ENCODE data around the gene CRTC1.

CRTC1 gene

GRCh38 chr19:18654469-18654868 is 29.0 kb upstream of the CRTC1 start:
- DNase-seq, result no peak

GRCh38 chr19:18655173-18655844 is 28.2 kb upstream of the CRTC1 start:
- no peak for DNase-seq

- no peak for DNase-seq
These were observed 27.0 kb upstream of the CRTC1 start for GRCh38 chr19:18656337-18657086.

GRCh38 chr19:18657590-18658365 is 25.7 kb upstream of the CRTC1 start:
- DNase-seq, result no peak

GRCh38 chr19:18658366-18658855 is 25.1 kb upstream of the CRTC1 start:
- DNase-seq, result no peak

DNA sequence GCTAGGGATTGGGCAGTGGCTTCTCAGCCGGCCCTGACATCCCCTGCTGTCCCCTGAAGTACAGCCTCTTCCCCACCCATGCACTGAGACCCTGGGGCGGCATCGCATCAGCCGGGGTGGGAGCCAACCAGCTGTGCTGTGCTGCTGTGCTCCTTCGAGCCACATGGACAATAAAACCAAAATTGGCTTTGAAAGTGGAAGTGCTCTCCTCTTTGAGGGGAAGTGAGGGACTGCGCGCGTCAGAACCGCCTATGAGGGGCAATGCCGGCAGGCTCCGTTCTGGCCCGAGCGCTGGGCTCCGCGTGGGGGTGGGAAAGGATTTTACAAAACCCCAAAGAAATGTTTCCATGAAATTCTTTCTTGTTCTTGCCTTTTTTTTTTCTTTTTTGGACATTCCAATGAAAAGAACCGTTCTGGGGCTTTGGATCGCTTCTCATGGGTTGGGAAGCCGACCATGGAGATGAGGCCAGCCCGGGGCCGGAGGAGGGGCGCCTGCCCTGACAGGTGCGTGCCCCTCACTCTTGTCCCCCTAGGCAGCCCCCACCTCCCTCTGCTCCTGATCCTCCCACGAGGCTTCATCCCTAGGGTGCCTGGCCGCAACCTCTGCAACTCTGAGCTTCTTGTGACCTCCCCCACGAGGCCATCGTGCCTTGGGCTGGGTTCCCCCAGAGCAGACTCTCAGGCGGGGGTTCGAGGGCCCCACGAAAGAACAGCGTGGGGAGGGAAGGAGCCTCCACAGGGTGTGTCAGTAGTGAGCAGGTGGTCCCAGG is 24.0 kb upstream of the CRTC1 start:
- DNase-seq, result no peak

GRCh38 chr19:18660051-18660910 is 23.2 kb upstream of the CRTC1 start:
- DNase-seq, result no peak

GRCh38 chr19:18660939-18661670 is 22.4 kb upstream of the CRTC1 start:
- DNase-seq, result no peak

GRCh38 chr19:18662972-18663732 is 20.3 kb upstream of the CRTC1 start:
- DNase-seq, result no peak

DNA sequence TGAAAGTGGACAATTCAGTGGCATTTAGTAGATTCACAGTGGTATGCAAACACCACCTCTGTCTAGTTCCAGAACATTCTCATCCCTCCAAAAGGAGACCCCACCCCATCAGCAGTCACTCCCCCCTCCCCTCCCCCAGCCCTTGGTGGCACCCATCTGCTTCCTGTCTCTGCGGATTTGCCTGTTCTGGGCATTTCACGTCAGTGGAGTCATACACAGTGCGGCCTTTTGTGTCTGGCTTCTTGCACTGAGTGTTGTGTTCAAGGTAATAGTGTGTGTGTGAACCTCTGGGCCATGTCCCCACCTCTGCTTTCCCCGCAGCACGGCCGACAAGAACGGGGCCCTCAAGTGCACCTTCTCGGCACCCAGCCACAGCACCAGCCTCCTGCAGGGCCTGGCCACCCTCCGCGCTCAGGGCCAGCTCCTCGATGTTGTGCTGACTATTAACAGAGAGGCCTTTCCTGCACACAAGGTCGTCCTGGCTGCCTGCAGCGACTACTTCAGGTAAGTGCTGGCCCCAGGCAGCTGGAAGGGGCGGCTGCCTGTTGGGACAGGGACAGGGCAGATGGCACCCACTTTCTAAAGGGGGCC is 19.4 kb upstream of the CRTC1 start:
- no peak for DNase-seq

DNA sequence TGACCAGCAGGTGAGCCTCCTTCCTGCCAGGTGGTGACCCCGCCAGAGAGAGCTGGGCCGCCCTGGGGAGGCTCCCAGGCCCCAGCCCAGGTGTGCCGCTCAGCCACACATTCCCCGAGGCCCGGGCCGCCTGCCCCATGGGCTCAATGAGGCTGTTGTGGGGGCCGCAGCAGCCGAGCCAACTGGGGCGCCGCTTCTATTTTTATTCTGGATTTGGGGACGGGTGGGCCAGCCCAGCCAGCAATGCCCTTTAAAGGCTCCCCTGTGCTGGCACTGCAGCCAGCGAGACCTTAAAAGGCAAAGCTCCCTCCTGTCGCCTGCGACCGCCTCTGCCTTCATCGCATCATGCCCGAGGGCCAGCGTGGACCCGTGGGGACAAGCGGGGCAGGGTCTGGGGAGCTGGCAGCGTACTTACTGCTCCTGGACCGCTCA is 17.7 kb upstream of the CRTC1 start:
- no peak for DNase-seq

GRCh38 chr19:18666317-18666716 is 17.2 kb upstream of the CRTC1 start:
- no peak for DNase-seq

DNA sequence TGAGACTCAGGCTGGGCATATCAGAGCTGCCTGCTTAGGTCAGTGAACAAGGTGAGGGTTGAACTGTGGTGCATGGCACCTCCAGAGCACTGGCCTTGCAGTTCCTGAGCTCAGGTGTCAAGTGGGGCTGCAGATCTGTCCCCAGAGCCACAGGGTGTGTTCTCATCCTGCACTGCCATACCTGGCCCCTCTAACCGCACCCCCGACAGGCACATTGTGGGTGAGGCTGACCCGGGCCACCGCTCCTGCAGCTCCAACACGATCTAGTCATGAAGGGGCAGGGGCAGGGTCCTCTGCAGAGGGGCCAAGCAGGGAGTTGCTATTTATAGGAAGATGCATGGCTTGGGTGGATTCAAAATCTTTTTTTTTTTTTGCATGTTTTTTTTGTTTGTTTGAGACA is 16.7 kb upstream of the CRTC1 start:
- DNase-seq, result no peak

DNA sequence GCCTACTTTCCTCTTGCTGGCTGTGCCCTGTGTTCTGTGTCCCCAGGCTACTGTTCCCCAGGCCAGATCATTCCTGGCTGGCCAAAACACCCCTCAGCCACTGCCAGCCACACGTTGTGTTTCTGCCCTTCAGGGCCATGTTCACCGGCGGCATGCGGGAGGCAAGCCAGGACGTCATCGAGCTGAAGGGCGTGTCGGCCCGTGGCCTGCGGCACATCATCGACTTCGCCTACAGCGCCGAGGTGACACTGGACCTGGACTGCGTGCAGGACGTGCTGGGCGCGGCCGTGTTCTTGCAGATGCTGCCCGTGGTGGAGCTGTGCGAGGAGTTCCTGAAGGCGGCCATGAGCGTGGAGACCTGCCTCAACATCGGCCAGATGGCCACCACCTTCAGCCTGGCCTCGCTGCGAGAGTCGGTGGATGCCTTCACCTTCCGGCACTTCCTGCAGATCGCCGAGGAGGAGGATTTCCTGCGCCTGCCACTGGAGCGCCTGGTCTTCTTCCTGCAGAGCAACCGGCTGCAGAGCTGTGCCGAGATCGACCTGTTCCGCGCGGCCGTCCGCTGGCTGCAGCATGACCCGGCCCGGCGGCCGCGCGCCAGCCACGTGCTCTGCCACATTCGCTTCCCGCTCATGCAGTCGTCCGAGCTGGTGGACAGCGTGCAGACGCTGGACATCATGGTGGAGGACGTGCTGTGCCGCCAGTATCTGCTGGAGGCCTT is 15.8 kb upstream of the CRTC1 start:
- no peak for DNase-seq

GRCh38 chr19:18668252-18668631 is 15.2 kb upstream of the CRTC1 start:
- no peak for DNase-seq

GRCh38 chr19:18668744-18669523 is 14.5 kb upstream of the CRTC1 start:
- DNase-seq, result no peak

DNA sequence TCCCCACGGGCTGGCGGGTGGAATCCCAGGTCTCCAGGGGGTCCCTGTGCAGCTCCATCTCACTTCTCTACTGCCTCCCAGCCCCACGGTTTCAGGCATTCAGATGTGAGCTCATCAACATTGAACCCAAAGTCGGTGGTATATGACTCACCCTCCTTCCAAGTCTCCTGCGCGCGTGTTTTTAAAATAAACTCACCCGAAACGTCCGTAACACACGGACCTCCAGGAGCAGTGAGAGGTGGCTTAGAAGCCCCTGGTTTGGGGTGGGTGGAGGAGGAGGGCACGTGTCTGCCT is 14.0 kb upstream of the CRTC1 start:
- no peak for DNase-seq

- no peak for DNase-seq
These were observed 13.6 kb upstream of the CRTC1 start for GRCh38 chr19:18669883-18670282.

DNA sequence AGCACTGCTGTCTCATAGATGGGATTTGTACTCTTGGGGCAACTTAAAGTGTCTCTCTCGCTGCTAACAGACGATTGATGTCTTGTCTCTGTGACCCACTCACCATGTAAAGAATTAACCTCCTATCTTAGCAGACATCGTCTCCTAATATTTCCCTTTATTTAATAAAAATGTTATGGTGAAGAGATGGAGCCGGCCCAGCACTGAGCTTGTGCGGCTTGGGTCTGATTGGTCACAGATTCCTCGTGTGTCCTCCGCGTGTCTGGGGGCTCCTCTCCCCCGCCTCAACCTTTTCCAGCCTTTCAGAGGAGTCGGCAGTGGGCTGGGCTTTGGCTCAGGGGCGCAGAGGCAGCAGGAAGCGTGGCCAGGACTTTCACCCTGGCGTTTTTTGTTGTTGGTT is 13.2 kb upstream of the CRTC1 start:
- no peak for DNase-seq

Data from SHP77 treated with DMSO at 0.1 percent for 48 hours (cell line).